GM12874 (cell line): ENCODE results near the gene RAPGEF6.

Source experiments
- TF ChIP-seq, protein P1 (sequence below): IDR thresholded peaks from 2 replicates; pipeline ENCODE4 v1.5.1; 2011; ENCODE audit warnings: low read depth, mild to moderate bottlenecking, control low read depth, low read length, moderate library complexity; ENCODE audit not compliant: insufficient read depth

The RAPGEF6 gene

DNA sequence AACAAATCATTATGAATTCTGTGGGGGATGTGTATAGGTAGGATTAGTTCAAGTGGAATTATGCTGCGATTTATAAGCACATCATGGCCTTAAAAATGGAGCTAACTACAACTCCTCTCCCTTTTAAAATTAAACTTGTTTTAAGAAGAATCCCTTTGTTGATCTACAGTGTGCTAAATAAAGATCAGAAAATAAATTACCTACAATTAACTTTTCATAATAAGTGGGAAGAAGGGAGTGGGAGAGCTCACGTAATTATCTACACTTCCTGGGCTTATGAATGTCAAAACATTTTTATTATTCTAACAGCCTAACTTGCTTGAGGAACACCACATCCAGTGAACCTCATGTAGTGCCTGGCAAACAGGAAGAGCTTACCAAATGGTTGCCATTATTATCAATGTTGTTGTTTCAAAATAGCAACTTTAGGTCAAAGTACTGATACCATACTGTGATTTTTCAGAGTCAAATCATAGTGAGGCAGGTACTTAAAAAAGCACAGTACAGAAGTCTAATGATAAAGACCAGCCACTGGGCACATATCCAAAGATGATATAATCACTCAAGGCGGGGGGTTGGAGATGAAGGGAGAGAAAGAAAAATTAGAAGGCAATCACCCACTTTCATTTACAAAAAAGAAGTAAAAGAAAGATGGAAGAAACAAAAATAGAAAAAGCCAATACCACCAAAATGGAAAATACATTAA is 174.0 kb downstream of the RAPGEF6 start:
- TF ChIP-seq, protein P1, sequence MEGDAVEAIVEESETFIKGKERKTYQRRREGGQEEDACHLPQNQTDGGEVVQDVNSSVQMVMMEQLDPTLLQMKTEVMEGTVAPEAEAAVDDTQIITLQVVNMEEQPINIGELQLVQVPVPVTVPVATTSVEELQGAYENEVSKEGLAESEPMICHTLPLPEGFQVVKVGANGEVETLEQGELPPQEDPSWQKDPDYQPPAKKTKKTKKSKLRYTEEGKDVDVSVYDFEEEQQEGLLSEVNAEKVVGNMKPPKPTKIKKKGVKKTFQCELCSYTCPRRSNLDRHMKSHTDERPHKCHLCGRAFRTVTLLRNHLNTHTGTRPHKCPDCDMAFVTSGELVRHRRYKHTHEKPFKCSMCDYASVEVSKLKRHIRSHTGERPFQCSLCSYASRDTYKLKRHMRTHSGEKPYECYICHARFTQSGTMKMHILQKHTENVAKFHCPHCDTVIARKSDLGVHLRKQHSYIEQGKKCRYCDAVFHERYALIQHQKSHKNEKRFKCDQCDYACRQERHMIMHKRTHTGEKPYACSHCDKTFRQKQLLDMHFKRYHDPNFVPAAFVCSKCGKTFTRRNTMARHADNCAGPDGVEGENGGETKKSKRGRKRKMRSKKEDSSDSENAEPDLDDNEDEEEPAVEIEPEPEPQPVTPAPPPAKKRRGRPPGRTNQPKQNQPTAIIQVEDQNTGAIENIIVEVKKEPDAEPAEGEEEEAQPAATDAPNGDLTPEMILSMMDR, result no peak

DNA sequence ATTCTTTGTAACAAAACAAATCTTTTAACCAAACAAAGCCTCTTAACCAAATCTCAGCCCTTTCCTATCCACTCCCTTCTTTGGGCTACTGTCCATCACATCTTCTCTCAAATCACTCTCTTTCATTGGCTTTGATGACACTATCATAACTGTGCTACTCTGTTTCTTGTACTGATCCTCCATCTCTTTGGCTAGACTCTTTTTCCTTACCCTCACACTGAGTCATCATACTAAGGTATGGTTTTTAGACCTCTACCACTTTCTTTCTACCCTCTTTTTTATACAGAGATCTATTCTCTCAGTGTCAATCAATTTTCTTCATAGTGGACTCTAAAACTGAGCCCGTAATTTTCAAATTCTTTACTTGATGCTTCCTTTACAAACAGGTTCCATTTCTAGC is 174.9 kb downstream of the RAPGEF6 start:
- TF ChIP-seq, protein P1, result no peak

DNA sequence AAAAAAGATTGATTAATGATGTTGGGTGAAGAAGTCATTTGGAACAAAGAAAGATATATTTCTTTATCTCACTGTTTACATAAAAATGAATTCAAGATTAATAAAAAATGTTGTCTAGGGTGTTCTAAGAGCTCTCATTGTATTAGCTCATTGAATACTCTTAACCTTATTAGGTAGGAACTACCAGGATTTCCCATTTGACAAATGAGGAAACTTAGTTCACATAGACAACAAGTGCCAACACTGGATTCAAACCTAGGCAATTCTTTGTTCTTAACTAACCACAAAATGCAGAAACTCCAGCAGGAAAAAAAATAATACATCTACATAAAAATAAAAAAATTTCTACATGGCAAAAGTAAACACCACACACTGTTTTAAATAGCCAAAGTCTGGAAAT is 175.8 kb downstream of the RAPGEF6 start:
- TF ChIP-seq, protein P1, result no peak

DNA sequence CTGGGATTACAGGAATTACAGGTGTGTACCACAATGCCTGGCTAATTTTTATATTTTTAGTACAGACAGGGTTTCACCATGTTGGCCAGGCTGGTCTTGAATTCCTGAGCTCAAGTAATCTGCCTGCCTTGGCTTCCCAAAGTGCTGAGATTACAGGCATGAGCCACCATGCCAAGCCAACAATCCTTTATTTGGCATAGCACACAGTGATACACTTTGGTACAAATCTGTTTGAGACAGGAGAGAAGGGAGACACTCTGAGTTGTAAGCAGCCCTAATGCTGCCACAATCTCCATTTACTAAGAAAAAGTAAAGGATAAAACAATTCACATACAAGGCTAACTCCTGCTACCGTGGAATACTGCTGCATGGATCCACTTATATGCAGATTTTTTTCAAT is 177.8 kb downstream of the RAPGEF6 start:
- TF ChIP-seq, protein P1, result no peak

DNA sequence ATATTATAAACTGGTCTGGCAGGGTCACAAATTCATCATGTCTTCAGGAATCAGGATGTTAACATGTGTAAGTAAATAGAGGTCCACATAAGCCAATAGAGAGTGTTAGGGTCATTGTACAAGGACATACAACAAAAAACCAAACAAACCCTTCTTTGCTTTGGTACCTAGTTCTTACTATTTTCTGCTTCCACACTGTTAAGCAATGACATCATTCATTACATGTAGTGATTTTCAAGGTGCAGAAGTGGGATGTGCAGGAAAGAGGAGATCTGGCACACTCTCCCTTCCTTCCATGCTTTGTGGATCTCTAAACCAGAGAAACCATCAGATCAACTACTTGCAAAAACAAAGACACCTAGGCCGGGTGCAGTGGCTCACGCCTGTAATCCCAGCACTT is 184.1 kb downstream of the RAPGEF6 start:
- TF ChIP-seq, protein P1, result no peak

DNA sequence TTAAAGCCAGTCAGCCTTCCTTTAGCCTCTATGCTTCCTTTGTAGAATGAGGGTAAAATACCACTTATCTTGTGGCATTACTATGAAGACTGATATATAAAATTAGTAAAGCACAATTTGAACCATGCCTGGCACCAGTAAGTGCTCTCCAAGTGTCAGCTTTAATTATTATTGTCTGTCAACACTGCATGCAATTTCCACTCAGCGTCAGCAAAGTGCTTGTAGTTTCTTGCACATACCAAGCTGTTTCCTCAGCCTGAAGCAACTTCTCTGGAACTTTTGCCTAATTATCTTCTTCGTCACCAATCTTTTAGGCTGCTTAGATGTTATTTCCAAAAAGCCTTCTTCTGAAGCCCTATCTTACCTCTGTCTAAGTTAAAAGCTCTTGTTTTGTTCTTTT is 193.8 kb downstream of the RAPGEF6 start:
- TF ChIP-seq, protein P1, result no peak

DNA sequence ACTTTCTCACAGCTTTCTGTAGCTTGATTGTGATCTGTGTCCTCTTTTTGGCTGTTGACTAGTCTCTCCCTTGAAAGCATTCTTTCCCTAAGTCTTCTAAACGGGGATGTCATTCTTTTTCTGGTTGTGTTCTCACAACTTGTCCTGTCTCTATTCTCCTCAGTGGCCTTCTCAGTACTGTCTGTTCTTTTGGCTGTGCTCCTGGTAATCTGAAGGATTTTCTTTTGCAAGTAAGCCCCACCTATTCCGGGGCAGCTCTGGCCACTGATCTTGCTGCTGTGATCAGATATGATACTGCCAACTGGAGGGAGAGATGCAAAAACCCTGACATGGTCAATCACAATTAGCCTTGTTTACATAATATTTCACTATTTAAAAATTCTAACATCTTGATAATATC is 198.9 kb downstream of the RAPGEF6 start:
- TF ChIP-seq, protein P1, result no peak

DNA sequence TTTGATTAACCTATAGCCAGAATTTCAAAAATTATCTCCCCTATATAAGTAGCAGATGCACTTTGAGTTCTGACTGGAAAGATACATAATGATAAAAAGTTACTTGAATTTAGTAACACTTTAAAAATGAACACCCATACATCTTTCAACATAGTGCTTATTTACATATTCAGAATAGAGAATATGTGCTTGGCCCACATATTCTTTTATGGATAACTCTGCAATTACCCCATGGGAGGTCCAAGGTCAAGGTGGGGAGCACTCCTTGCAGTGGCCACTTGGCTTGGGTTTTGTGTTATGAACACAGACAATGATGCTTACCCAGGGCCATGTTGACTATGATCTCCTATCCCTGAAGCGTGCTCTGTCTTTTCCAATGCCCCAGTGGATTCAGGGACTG is 201.9 kb downstream of the RAPGEF6 start:
- TF ChIP-seq, protein P1, result no peak
